NCI-H2196 (cell line): ENCODE data around the gene UBE2G1.

Experiments
- DNase-seq: peaks from one replicate; lab custom pipeline; 2025; ENCODE audit not compliant: unreplicated experiment; lab: John Stamatoyannopoulos, UW

Gene UBE2G1

DNA sequence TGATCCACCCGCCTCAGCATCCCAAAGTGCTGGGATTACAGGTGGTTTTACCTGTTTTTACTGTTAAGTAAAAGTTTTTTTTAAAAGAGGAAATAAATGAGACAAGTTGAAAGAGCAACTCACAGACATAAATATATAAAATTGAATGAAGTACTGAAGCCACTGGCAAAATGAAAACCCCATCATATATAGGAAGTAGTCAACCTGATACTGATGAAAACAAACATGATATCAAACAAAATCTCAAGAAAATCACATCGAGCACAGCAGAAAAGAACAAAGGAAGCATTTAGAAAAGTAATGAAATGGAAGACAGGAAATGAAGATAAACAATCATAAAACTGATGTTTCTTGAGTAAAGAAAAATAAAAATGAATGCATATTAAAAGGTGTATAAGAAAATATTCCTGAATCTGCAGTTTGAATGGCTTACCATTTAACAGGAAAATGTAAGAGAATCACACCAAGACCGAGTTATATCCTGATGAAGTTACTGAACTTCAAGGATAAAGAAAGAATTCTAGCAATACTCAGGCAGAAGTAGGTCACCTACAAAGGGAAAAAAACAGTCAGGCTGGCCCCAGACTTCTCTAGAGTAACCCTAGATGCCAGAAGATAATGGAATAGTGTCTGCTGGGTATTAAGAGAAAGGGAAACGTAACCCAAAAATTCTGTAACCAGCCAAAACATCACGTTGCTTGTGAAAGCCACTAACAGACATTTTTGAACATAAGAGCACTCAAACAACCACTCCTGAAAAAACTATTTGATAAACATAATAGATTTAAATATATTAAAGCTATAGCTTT is 31.5 kb downstream of the UBE2G1 start:
- DNase-seq = no peak

DNA sequence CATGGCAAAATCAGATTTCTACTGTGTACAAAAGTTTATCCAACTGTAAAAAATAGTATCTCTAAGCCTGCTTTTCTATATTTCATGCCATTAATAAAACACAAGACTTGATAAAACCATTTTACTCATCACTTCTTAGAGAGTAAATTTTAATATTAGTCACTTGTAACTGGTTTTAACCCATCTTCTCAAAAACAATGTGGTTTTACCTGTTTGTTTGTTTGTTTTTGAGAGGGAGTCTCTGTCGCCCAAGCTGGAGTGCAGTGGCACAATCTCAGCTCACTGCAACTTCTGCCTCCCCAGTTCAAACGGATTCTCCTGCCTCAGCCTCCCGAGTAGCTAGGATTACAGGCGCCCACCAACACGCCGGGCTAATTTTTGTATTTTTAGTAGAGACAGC is 32.1 kb downstream of the UBE2G1 start:
- DNase-seq = no peak

DNA sequence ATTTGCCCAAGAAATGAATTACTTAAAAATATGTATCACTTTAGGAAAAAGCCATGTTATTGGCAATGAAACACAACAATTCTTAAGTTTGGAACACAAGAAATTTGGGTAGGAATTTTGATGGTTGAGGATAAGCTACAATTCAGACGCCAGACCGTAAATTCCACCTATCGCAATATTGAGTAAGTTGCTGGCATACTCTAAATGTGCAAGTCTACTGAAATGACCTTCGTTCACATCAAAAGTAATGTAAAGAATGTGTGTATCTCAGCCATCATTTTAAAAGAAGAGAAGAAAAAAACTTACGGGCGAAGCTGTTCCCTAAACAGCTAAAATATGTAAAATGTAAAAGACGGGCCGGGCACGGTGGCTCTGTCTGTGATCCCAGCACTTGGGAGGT is 33.4 kb downstream of the UBE2G1 start:
- no peak for DNase-seq

DNA sequence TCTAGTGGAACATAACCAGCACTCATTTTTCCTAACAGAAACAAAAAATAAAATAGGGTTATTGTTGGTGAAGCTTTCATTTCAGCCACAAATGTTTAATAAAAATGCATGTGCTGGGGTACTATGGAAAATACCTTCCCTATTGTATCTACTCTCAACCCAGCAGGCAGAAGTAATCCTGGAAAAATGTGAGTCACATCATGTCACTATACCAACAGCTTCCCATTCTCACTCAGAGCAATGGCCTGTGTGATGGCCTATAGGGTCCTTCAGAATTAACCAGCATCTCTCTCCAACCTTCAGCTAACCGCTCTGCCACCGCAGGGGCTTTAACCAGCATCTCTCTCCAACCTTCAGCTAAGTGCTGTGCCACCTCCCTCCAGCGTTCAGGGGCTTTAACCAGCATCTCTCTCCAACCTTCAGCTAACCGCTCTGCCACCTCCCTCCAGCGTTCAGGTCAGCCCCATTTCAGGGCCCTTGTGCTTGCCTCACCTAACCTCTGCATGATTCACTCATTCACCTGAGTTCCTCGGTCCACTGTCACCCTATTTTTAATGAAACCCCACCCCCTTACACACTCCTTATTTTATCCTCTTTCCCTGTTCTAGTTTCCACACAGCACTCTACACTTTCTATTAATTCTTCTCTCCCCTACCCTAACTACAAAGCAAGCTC is 34.0 kb downstream of the UBE2G1 start:
- DNase-seq = no peak

DNA sequence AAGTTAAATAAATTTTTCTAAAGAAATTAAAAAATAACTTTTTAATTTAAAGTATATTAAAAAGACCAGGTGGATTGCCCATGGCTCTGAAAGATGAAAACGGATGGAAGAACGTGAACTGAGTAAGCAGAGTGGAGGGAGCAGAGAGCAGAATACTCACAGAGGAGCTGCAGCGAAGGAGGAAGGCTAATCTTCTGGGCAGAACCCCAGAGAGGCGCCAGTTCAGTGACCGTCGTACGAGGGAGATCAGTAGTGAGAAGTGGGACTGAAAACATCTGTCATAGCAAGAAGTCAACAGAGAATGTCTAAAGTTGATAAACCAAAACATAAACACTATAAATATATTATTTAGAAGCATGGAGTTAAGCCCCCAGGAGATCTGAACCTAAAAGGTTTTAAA is 34.9 kb downstream of the UBE2G1 start:
- no peak for DNase-seq

DNA sequence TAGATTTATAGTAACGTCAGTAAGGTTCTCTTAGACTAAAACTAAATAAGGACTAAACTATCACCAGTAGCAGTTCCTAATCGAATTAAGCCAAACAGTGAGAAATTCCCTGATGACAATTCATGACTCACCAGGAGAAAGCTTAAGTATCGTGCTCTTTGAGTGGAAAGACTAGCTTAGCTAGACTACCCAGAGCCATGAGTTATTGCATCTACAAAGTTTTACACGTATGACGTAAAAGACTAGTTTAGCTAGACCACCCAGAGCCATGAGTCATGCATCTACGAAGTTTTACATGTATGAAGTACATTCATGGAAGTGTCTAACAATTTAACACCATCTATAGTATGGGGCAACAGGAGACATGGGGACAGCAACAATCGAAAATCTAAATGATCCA is 36.6 kb downstream of the UBE2G1 start:
- no peak for DNase-seq

DNA sequence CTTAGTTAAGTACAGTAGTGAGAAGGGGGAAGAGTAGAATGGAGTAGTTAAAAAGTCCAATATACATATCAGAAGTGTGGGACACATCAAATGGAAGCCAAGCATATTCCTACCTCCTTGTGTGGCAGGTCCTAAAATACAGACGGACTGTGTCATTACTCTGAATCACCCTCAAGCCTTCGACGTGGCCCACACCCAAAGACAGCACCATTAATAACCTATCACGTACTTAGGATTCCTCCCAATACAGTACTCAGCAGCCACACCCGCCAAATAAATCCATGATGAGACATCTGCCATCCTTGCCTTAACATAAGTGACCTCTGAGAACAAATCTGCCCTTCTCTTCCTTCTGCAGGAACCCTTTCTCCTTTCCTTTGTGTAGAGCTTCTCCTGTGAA is 38.9 kb downstream of the UBE2G1 start:
- DNase-seq = no peak

DNA sequence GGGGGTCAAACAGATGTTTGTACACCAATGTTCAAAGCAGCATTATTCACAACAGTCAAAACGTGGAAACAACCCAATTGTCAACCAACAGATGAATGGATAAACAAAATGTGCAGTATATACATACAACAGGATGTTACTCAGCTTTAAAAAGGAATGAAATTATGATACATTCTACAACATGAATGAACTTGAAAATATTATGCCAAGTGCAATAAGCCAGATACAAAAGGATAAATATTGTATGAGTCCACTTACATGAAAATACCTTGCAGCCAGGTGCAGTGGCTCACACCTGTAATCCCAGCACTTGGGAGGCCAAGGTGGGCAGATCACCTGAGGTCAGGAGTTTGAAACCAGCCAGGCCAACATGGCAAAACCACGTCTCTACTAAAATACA is 39.9 kb downstream of the UBE2G1 start:
- DNase-seq = no peak

DNA sequence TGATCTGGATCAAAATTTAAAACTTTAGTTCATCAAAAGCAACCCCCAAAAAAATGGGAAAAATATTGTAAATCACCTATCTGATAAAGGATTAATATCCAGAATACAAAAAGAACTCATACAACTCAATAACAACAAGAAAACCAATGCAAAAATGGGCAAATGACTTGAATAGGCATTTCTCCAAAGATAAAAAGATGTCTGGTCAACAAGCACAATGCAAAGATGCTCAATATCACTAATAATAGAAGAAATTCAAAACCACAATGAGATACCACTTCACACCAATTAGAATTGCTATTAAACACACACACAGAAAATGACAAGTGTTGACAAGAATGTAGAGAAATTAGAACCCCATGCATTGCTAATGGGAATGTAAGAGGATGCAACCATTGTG is 40.4 kb downstream of the UBE2G1 start:
- DNase-seq = no peak

DNA sequence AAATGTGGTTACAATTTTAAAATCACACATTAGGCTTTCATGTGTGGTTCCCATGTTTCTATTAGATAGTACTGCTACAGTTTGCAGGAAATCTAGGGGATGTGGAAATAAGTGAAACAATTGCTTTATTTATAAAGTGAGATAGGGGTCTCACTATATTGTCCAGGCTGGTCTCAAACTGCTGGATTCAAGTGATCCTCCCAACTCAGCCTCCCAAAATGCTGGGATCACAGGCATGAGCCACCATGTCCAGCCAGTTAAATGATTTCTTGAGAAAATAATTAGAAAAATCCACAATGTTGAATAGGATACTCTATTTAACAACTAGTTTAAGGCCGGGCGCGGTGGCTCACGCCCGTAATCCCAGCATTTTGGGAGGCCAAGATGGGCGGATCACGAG is 42.0 kb downstream of the UBE2G1 start:
- DNase-seq = no peak

DNA sequence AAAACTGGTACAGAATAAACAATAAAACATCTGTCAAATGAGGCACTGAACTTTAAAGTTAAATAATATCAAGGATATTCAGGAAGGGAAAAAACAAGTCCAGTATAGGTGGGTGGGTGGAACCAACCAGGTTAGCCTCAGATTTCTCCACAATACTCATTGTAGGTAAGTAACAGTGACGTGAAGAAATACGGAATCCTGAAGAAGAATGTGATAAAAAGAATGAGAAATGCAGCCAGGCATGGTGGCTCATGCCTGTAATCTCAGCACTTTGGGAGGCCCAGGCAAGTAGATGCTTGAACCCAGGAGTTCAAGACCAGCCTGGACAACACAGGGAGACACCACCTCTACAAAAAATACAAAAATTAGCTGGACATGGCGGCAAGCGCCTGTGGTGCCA is 47.3 kb downstream of the UBE2G1 start:
- DNase-seq = no peak

DNA sequence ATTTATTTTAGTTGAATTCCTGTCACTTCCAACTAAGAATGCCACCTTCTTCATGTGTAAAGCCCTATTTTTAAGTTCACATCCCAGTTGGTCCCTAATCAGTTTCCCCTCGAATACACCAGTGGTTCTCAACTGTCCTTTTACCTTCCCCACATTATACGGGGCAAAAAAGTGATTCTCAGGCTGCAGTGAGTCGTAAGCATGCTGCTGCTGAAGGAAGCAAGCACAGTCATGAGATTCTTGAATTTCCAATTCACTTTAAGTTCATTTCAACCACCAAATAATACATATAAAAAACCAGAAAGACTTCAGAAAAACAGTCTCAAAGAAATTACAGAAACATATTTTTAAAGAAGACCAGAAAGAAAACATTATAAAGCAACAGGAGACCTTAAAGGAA is 47.9 kb downstream of the UBE2G1 start:
- no peak for DNase-seq

DNA sequence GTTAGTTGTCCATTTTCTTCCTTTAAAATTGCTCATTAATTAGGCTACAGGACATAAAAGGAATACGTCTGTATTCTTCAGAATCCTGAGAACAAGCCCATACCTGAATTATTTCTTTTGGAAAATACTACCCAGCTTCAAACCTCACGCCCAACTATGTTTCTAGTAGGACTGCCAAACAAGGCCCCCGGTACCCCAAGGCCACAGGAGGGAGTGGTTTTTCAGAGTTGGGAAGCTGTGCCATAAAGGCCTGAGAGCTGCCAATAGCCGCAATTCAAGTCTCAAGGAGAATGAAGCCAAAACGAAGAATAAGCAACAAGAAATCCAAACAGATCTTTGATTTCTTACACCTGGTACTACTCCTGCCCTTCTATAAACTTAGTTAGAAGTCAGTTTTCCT is 48.3 kb downstream of the UBE2G1 start:
- DNase-seq = no peak

DNA sequence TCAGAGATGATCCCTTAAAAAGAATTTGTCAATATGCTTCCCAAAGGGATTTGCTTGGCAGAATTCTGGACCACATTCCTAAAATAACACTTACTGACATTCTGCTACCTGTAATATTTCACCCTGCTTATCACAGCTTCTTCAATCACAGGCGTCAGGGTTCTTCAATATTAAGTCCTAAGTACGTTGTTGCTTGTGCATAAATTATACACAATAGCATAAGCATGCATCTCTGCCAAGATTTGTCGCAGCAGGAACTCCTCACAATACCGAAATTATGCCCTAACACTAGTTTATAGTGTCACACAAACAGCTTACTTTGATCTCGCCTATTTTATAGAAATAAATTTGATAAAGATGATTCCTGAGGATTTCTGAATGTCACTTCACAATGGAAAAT is 48.9 kb downstream of the UBE2G1 start:
- DNase-seq = no peak

DNA sequence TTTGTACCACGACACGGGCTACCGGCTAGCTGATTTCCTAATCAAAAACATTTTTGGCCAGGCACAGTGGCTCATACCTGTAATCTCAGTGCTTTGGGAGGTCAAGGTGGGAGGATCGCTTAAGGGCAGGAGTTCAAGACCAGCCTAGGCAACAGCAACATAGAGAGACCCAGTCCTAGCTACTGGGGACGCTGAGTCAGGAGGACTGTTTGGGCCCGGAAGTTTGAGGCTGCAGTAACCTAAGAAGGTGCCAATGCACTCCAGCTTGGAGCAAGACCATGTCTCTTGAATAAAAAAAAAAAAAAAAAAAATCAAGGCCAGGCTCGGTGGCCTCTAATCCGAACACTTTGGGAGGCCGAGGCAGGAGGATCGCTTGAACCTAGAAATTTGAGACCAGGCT is 49.8 kb downstream of the UBE2G1 start:
- no peak for DNase-seq

DNA sequence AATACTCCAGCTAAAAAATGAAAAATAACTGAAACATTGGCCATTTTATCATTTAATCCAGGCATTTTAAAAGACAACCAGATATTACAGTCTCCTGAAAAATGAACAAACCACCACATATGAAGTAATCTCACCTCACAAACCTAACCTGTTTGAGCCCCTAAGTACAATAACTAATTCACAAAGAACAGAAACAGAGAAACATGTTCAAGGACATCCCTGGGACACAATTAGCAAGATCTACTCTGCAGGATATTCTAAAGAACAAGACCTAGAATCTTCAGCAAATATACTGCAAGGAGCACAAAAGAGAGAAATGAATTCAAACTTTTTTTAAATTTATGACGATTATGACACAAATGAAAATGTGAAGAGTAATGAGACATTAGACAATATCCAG is 51.9 kb downstream of the UBE2G1 start:
- no peak for DNase-seq

DNA sequence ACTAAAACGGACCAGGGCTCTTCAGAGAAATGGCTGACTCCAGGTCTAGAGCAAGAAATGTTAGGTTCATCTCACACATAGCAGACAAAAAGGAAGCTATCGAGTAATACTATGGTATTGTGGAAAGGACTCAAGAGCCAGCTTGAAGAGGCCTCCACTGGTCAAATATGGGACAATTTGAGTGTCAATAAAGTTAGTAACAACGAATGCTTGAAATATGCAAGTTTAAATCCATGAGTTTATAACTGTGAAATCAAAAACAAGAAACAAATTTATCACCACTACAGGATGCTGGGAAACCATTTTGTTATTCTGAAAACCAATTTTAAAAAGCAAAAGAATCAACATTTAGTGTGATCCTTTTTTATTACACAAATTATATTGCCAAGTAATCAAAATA is 52.3 kb downstream of the UBE2G1 start:
- DNase-seq = no peak

DNA sequence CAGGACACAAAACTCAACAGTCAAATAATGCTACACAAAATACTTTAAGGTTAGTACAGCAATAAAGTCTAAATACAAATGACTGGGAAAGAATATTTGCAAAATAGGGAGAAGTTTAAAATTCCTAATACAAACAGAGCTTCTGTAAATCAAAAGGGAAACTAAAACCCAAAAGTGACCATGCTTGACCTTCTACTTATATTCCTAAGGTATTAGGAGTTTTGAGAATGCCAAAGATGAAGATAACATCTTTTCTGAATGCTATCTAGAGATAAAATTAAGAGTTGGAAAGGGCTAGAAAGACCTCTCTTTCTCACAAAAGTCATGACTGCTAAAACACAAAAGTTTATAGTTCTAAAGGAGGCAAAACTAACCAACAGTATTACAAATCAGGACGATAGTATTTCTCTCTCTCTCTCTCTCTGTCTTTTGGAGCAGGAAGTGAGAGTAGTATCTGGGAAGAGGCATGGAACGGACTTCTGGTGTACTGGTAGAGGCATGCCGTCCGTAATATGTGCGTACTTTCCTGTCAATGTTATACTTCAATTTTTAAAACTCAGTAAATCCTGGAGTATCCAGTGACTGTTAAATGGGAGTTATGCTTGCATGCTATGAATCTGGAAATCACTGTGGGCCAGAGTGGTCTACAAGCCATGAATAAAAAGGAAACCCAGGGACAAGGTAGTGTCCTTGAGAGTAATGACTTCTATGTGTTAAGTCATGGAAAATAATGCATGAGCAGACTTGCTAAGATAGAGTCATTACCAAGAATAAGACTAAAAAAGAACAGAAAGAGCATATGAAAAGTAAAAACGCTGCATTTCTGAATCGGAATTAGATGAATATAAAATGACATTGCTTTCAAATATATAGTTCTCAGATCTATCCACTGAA is 53.0 kb downstream of the UBE2G1 start:
- DNase-seq = no peak

DNA sequence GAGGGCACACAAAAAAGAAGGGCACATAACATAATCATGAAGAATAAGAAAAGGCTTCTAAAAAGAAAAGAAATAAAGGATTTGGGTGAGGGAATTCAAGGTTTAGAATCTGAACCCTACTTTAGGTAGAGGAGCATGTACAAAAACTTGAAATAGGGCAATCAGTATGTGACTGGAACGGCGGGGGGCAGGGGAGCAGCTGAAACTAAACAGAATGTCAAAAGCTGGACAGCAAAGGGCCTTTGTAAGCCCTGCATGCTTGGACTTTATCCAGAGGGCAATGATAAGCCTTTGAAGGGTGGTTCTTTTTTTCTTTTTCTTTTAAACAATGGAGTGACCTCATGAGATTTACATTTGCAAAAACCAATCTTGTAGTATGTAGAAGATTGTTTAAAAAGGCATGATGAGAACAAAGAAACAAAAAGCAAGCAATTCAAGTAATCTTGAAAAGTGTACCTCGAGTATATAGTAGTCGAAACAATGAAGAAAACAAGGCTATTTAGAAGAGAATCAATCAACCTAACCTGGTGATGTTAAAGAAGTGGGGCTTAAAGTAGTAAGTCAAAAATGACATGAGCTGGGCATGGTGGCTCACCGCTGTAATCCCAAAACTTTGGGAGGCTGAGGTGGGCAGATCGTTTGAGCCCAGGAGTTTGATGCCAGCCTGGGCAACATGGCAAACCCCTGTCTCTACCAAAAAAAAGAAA is 56.0 kb downstream of the UBE2G1 start:
- no peak for DNase-seq

DNA sequence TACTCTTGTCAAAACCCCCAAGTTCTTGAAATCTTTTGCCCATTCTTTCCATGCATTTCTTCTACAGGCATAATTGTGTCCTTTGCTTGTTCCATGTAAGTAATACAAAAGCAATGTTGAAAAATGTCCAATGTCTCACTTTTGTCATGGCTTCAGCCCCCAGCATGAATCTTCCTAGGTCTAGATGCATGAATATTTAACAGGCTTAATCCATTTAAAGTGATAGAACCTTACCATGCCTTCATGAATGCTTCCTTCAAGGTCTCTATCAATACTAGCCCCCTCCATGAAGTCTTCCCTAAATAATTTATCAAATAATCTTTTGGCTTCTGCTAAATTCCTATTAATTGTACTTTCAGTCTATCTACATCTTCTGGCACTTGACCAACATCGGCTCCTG is 56.6 kb downstream of the UBE2G1 start:
- no peak for DNase-seq
